Measurements from ENCODE around the gene SH3GL3.
A peak's percentile ranks its signal among the peaks of the same experiment; 100 is the strongest.

The SH3GL3 gene

GRCh38 chr15:83504365-83504764, 57.2 kb downstream of the SH3GL3 start:
- no peaks in the 10 kb centered on the region for H3K79me1 ChIP-seq (ENCODE audit: low read length)
- no peaks in the 10 kb centered on the region for H3K27me3 ChIP-seq (ENCODE audit: insufficient read depth, low read length)
- H4K12ac ChIP-seq (ENCODE audit: low read depth, low read length), result no peak overlapping the region
- H3K4me2 ChIP-seq (ENCODE audit: low read length), result no peak overlapping the region
- no peak overlapping the region for H4K8ac ChIP-seq (ENCODE audit: low read depth, low read length)
- H3K9me3 ChIP-seq (ENCODE audit: insufficient read depth, low read depth, low read length), result no peaks in the 10 kb centered on the region
- H2BK120ac ChIP-seq (ENCODE audit: insufficient read depth, low read length, poor library complexity), result no peak overlapping the region
- H3K18ac ChIP-seq (ENCODE audit: low read length), result no peak overlapping the region
- H3K4ac ChIP-seq (ENCODE audit: low read depth, low read length), result no peak overlapping the region
- no peak overlapping the region for H3K4me3 ChIP-seq (ENCODE audit: low read depth, low read length)
- H4K91ac ChIP-seq (ENCODE audit: low read depth, low read length), result no peak overlapping the region
- H2BK5ac ChIP-seq (ENCODE audit: low read depth, low read length, poor library complexity), result no peak overlapping the region
- H3K27ac ChIP-seq (ENCODE audit: low read depth, low read length), result no peak overlapping the region
- no peaks in the 10 kb centered on the region for H3K36me3 ChIP-seq (ENCODE audit: control insufficient read depth in 1 of 2, insufficient read depth in 2 of 2, low read length in 2 of 2)
- H2AFZ ChIP-seq (ENCODE audit: insufficient read depth, low read length, poor library complexity), result no peak overlapping the region
- no peak for DNase-seq
- H3K23ac ChIP-seq (ENCODE audit: low read length), result no peak overlapping the region
- no peak overlapping the region for H2AK5ac ChIP-seq (ENCODE audit: low read length)
- WGBS (ENCODE audit: extremely low coverage, insufficient coverage, insufficient read length), result no CpG with 5 or more reads among the region's 4 CpGs
- no peak overlapping the region for H3K9ac ChIP-seq (ENCODE audit: low read length)
- no peak overlapping the region for H2BK12ac ChIP-seq (ENCODE audit: low read length)
- H3K14ac ChIP-seq (ENCODE audit: low read length), result no peak overlapping the region
- H3K4me1 ChIP-seq (ENCODE audit: control insufficient read depth in 1 of 2, insufficient read depth in 2 of 2, low read length in 2 of 2), result no peaks in the 10 kb centered on the region
- peaks cover 2% of the 10 kb centered on the region for H3K79me2 ChIP-seq (ENCODE audit: control insufficient read depth, insufficient read depth, low read length, poor library complexity)

DNA sequence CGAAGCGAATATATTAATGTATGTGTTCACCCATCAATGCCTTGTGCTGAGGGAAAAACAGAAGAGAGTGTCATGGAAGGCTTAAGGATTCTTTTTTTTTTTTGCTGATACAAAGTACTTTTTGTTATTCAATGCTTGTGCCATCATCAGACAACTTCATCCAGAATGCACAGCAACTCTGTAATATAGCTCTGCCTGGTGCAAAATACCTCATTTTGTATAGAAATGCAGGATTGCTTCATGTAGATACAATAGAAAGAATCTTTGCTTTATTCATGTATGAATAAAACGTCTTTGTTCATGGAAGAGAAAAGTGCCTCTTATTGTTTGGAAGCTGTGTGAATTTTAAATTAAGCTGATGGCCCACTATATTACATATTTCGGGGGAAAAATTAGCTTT, 62.9 kb downstream of the SH3GL3 start:
- no peak overlapping the region for H3K4me3 ChIP-seq (ENCODE audit: low read depth, low read length)
- no peak overlapping the region for H3K27ac ChIP-seq (ENCODE audit: low read depth, low read length)
- no peak overlapping the region for H4K12ac ChIP-seq (ENCODE audit: low read depth, low read length)
- H4K8ac ChIP-seq (ENCODE audit: low read depth, low read length), result no peak overlapping the region
- H3K18ac ChIP-seq (ENCODE audit: low read length), result no peak overlapping the region
- H3K4ac ChIP-seq (ENCODE audit: low read depth, low read length), result no peak overlapping the region
- no peaks in the 10 kb centered on the region for H3K4me1 ChIP-seq (ENCODE audit: control insufficient read depth in 1 of 2, insufficient read depth in 2 of 2, low read length in 2 of 2)
- no peak overlapping the region for H3K4me2 ChIP-seq (ENCODE audit: low read length)
- no peak for DNase-seq
- H2AFZ ChIP-seq (ENCODE audit: insufficient read depth, low read length, poor library complexity), result no peak overlapping the region
- no peaks in the 10 kb centered on the region for H3K79me1 ChIP-seq (ENCODE audit: low read length)
- no peaks in the 10 kb centered on the region for H3K36me3 ChIP-seq (ENCODE audit: control insufficient read depth in 1 of 2, insufficient read depth in 2 of 2, low read length in 2 of 2)
- H4K91ac ChIP-seq (ENCODE audit: low read depth, low read length), result no peak overlapping the region
- no peaks in the 10 kb centered on the region for H3K9me3 ChIP-seq (ENCODE audit: insufficient read depth, low read depth, low read length)
- H2BK5ac ChIP-seq (ENCODE audit: low read depth, low read length, poor library complexity), result no peak overlapping the region
- no CpG with 5 or more reads among the region's 4 CpGs for WGBS (ENCODE audit: extremely low coverage, insufficient coverage, insufficient read length)
- no peak overlapping the region for H3K9ac ChIP-seq (ENCODE audit: low read length)
- H2BK12ac ChIP-seq (ENCODE audit: low read length), result no peak overlapping the region
- no peaks in the 10 kb centered on the region for H3K27me3 ChIP-seq (ENCODE audit: insufficient read depth, low read length)
- no peak overlapping the region for H3K14ac ChIP-seq (ENCODE audit: low read length)
- peaks cover 2% of the 10 kb centered on the region for H3K79me2 ChIP-seq (ENCODE audit: control insufficient read depth, insufficient read depth, low read length, poor library complexity)
- no peak overlapping the region for H2BK120ac ChIP-seq (ENCODE audit: insufficient read depth, low read length, poor library complexity)
- H2AK5ac ChIP-seq (ENCODE audit: low read length), result no peak overlapping the region
- no peak overlapping the region for H3K23ac ChIP-seq (ENCODE audit: low read length)

GRCh38 chr15:83512459-83512858, 65.3 kb downstream of the SH3GL3 start:
- no peak overlapping the region for H4K8ac ChIP-seq (ENCODE audit: low read depth, low read length)
- no CpG with 5 or more reads among the region's 8 CpGs for WGBS (ENCODE audit: extremely low coverage, insufficient coverage, insufficient read length)

GRCh38 chr15:83514584-83514983, 67.4 kb downstream of the SH3GL3 start:
- no peak overlapping the region for H4K91ac ChIP-seq (ENCODE audit: low read depth, low read length)
- H3K79me2 ChIP-seq (ENCODE audit: control insufficient read depth, insufficient read depth, low read length, poor library complexity), result no peaks in the 10 kb centered on the region
- no peak overlapping the region for H2BK12ac ChIP-seq (ENCODE audit: low read length)
- no peak overlapping the region for H3K14ac ChIP-seq (ENCODE audit: low read length)
- H2BK5ac ChIP-seq (ENCODE audit: low read depth, low read length, poor library complexity), result no peak overlapping the region
- no peak overlapping the region for H3K27ac ChIP-seq (ENCODE audit: low read depth, low read length)
- H3K4me1 ChIP-seq (ENCODE audit: control insufficient read depth in 1 of 2, insufficient read depth in 2 of 2, low read length in 2 of 2), result no peaks in the 10 kb centered on the region
- no peak overlapping the region for H3K4me2 ChIP-seq (ENCODE audit: low read length)
- H3K9me3 ChIP-seq (ENCODE audit: insufficient read depth, low read depth, low read length), result no peaks in the 10 kb centered on the region
- H3K4me3 ChIP-seq (ENCODE audit: low read depth, low read length), result no peak overlapping the region
- no peaks in the 10 kb centered on the region for H3K79me1 ChIP-seq (ENCODE audit: low read length)
- no peaks in the 10 kb centered on the region for H3K36me3 ChIP-seq (ENCODE audit: control insufficient read depth in 1 of 2, insufficient read depth in 2 of 2, low read length in 2 of 2)
- H3K27me3 ChIP-seq (ENCODE audit: insufficient read depth, low read length), result no peaks in the 10 kb centered on the region
- no peak overlapping the region for H2AFZ ChIP-seq (ENCODE audit: insufficient read depth, low read length, poor library complexity)
- WGBS (ENCODE audit: extremely low coverage, insufficient coverage, insufficient read length), result no CpG with 5 or more reads among the region's 4 CpGs
- H3K23ac ChIP-seq (ENCODE audit: low read length), result no peak overlapping the region
- DNase-seq, result peak in 1 of 2 donors; percentile 8
- no peak overlapping the region for H3K4ac ChIP-seq (ENCODE audit: low read depth, low read length)
- no peak overlapping the region for H4K8ac ChIP-seq (ENCODE audit: low read depth, low read length)
- no peak overlapping the region for H3K9ac ChIP-seq (ENCODE audit: low read length)
- no peak overlapping the region for H2BK120ac ChIP-seq (ENCODE audit: insufficient read depth, low read length, poor library complexity)
- H2AK5ac ChIP-seq (ENCODE audit: low read length), result no peak overlapping the region
- no peak overlapping the region for H4K12ac ChIP-seq (ENCODE audit: low read depth, low read length)
- H3K18ac ChIP-seq (ENCODE audit: low read length), result no peak overlapping the region

More at GRCh38 chr15:83512459-83512858, 65.3 kb downstream of the SH3GL3 start:
- Histone ChIP-seq H2AK5ac (ENCODE audit: low read length) (peak overlapping the region; percentile 26), H2AFZ (ENCODE audit: insufficient read depth, low read length, poor library complexity) (no peak overlapping the region), H3K36me3 (ENCODE audit: control insufficient read depth in 1 of 2, insufficient read depth in 2 of 2, low read length in 2 of 2) (no peaks in the 10 kb centered on the region), H3K27me3 (ENCODE audit: insufficient read depth, low read length) (no peaks in the 10 kb centered on the region), H3K14ac (ENCODE audit: low read length) (no peak overlapping the region), H3K9ac (ENCODE audit: low read length) (no peak overlapping the region), H3K4ac (ENCODE audit: low read depth, low read length) (no peak overlapping the region), H3K79me2 (ENCODE audit: control insufficient read depth, insufficient read depth, low read length, poor library complexity) (peaks cover 2% of the 10 kb centered on the region), H2BK12ac (ENCODE audit: low read length) (peak overlapping the region; percentile 38), H4K12ac (ENCODE audit: low read depth, low read length) (no peak overlapping the region), H2BK5ac (ENCODE audit: low read depth, low read length, poor library complexity) (no peak overlapping the region), H3K79me1 (ENCODE audit: low read length) (no peaks in the 10 kb centered on the region), H3K4me2 (ENCODE audit: low read length) (no peak overlapping the region), H3K27ac (ENCODE audit: low read depth, low read length) (no peak overlapping the region), H3K18ac (ENCODE audit: low read length) (no peak overlapping the region), H3K4me1 (ENCODE audit: control insufficient read depth in 1 of 2, insufficient read depth in 2 of 2, low read length in 2 of 2) (no peaks in the 10 kb centered on the region), H3K23ac (ENCODE audit: low read length) (no peak overlapping the region), H3K4me3 (ENCODE audit: low read depth, low read length) (no peak overlapping the region), H3K9me3 (ENCODE audit: insufficient read depth, low read depth, low read length) (no peaks in the 10 kb centered on the region), H2BK120ac (ENCODE audit: insufficient read depth, low read length, poor library complexity) (no peak overlapping the region), H4K91ac (ENCODE audit: low read depth, low read length) (no peak overlapping the region)
- DNase-seq, result no peak

All from trophoblast cell (in vitro differentiated cells and primary cell).